ENCODE results near the gene ZFYVE28. TPM values are rescaled to one million over a fixed set of nuclear protein-coding genes. Genes with fewer than 3 reads are reported as not detected.

The ZFYVE28 gene
- total RNA-seq, 1 experiment from 2014 or later = 12.9 TPM

DNA sequence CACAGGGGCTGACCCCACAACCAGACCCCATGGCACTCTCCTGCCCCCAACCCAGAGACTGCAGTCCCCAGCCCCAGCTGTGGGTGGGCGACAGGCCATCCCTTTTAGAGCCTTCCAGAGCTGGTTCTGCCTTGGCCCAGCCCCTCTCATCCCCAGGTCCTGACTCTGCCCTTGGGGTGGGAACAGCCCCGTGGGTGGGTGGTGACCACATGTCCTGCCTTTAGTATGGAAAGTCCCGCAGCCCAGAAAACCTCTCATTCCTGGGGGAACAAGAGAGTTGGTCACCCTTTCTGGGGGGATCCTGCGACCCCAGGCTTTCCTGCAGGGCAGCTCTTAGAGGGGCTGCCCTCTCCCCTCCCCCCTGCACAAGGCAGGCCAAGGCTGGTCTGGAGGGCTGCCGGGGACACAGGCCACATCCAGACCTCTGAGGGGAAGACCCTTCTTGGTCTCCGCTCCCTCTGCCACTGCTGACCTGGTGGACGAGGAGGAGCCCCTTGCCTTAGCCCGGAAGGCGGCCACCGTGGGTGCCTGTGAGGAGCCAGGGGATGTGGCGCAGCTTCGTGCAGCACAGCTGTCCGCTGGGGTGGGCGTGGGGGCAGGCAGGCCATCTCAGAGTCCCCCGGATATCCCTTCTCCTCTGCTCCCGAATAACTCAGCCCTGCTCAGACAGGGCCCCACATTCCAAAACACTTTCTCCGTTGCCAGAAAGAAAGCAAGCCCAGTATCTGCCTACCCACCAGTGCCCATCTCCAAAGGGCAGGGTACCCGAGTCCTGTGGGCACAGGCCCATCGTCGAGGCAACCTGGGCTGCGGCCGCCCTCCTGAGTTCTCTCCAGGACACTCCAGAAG lies 149.9 kb downstream of the ZFYVE28 start:
- H3K4me1 ChIP-seq (replicated peaks; ENCODE audit: insufficient read depth) = no peaks in the 10 kb centered on the region
- no peak for DNase-seq
- intact Hi-C loops (cut with micrococcal nuclease; ENCODE audit: unreplicated experiment) = no loop called here
- H3K4me3 ChIP-seq = no peak overlapping the region
- peaks cover 48% of the 10 kb centered on the region for H3K27me3 ChIP-seq (ENCODE audit: insufficient read depth, low read depth)
- BruUV-seq (replicated peaks) = no TSS peak
- ChIA-PET POLR2A (ENCODE audit: unreplicated experiment) (no interaction called here), CTCF (no interaction called here)
- H3K4me2 ChIP-seq = no peak overlapping the region
- H3K79me2 ChIP-seq (ENCODE audit: low read depth) = no peaks in the 10 kb centered on the region
- H4K20me1 ChIP-seq (ENCODE audit: insufficient read depth) = no peaks in the 10 kb centered on the region
- H3K9me2 ChIP-seq (ENCODE audit: insufficient read depth) = no peaks in the 10 kb centered on the region
- no peaks in the 10 kb centered on the region for H3K36me3 ChIP-seq (ENCODE audit: low read depth)
- no peaks in the 10 kb centered on the region for H3F3A ChIP-seq (ENCODE audit: insufficient read depth, low read depth)
- no peaks in the 10 kb centered on the region for H3K9me3 ChIP-seq (ENCODE audit: insufficient read depth, low read depth)
- TF ChIP-seq EZH2 (IDR thresholded peaks at IDR 0.05; ENCODE audit: low read depth) = no peak
- no peak overlapping the region for H2AFZ ChIP-seq
- no peak overlapping the region for H3K27ac ChIP-seq

GRCh38 chr4:2267841-2268240 lies 150.6 kb downstream of the ZFYVE28 start:
- CTCF ChIA-PET = no interaction called here
- H3K36me3 ChIP-seq (ENCODE audit: low read depth) = no peaks in the 10 kb centered on the region
- H3K4me2 ChIP-seq = no peak overlapping the region
- no peak overlapping the region for H3K27ac ChIP-seq
- BruUV-seq (replicated peaks) = no TSS peak
- no peak for DNase-seq
- no peak overlapping the region for H2AFZ ChIP-seq
- H3K9me3 ChIP-seq (ENCODE audit: insufficient read depth, low read depth) = no peaks in the 10 kb centered on the region
- no peaks in the 10 kb centered on the region for H3K9me2 ChIP-seq (ENCODE audit: insufficient read depth)
- peaks cover 51% of the 10 kb centered on the region for H3K27me3 ChIP-seq (ENCODE audit: insufficient read depth, low read depth)
- H4K20me1 ChIP-seq (ENCODE audit: insufficient read depth) = no peaks in the 10 kb centered on the region
- H3K4me1 ChIP-seq (replicated peaks; ENCODE audit: insufficient read depth) = peaks cover under 1% of the 10 kb centered on the region; the same call in 1 of the 2 replicates
- no peak overlapping the region for H3K4me3 ChIP-seq
- TF ChIP-seq CTCF (conservative IDR thresholded peaks at IDR 0.05) (no peak), EZH2 (IDR thresholded peaks at IDR 0.05; ENCODE audit: low read depth) (no peak)
- POLR2A ChIA-PET (ENCODE audit: unreplicated experiment) = no interaction called here
- H3K79me2 ChIP-seq (ENCODE audit: low read depth) = no peaks in the 10 kb centered on the region
- intact Hi-C loops (cut with micrococcal nuclease; ENCODE audit: unreplicated experiment) = no loop called here
- H3F3A ChIP-seq (ENCODE audit: insufficient read depth, low read depth) = no peaks in the 10 kb centered on the region

DNA sequence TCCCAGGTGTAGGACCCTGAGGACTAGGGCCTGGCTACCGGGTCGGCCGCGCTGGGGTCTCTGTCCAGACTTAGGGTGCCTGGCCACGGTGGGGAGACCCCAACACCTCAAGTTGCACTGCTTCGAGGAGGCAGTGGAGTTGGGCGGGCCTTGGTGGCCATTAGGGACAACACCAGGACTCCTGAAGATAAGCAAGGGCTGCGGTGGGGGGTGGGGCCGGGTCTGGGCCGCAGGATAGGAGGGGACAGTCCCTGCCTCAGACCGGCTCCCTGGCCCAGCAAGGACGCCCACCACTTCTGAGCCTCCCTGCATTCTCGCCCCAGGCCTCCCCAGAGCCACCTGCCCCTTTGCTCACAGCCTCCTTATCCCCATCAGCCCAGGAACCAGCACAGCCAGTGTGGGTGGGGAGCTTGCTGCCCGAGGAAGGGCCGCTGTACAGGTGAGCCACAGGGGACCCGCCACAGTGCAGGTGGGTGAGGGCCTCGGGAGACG lies 151.1 kb downstream of the ZFYVE28 start:
- DNase-seq = no peak
- TF ChIP-seq EZH2 (IDR thresholded peaks at IDR 0.05; ENCODE audit: low read depth) = no peak
- TF ChIP-seq CTCF (conservative IDR thresholded peaks at IDR 0.05) = no peak
- H3K9me2 ChIP-seq (ENCODE audit: insufficient read depth) = no peaks in the 10 kb centered on the region
- no peak overlapping the region for H3K27ac ChIP-seq
- no peaks in the 10 kb centered on the region for H3K36me3 ChIP-seq (ENCODE audit: low read depth)
- BruUV-seq (replicated peaks) = no TSS peak
- H2AFZ ChIP-seq = no peak overlapping the region
- no peaks in the 10 kb centered on the region for H3K79me2 ChIP-seq (ENCODE audit: low read depth)
- intact Hi-C loops (cut with micrococcal nuclease; ENCODE audit: unreplicated experiment) = no loop called here
- H3F3A ChIP-seq (ENCODE audit: insufficient read depth, low read depth) = no peaks in the 10 kb centered on the region
- no peak overlapping the region for H3K4me2 ChIP-seq
- H3K4me3 ChIP-seq = no peak overlapping the region
- peaks cover 3% of the 10 kb centered on the region; the same call in 1 of the 2 replicates for H3K4me1 ChIP-seq (replicated peaks; ENCODE audit: insufficient read depth)
- H4K20me1 ChIP-seq (ENCODE audit: insufficient read depth) = no peaks in the 10 kb centered on the region
- ChIA-PET POLR2A (ENCODE audit: unreplicated experiment) (no interaction called here), CTCF (no interaction called here)
- no peaks in the 10 kb centered on the region for H3K9me3 ChIP-seq (ENCODE audit: insufficient read depth, low read depth)
- peaks cover 47% of the 10 kb centered on the region for H3K27me3 ChIP-seq (ENCODE audit: insufficient read depth, low read depth)
